ENCODE data around the gene HOXA13. TPM values are rescaled to one million over a fixed set of nuclear protein-coding genes. Genes with fewer than 3 reads are reported as not detected.

HOXA13 gene
- total and polyA plus RNA-seq, 2 donors (not counting 1 experiment from before 2014, with no cell fraction given), result not detected

GRCh38 chr7:27194002-27194352 lies 5.9 kb downstream of the HOXA13 start:
- Histone ChIP-seq H3K4me3 (ENCODE audit: control extremely low read depth in 1 of 5, extremely low read depth in 1 of 5, insufficient read depth in 1 of 5, low read depth in 2 of 5, low read length in 4 of 5) (no peak overlapping the region), H3K4me2 (replicated peaks; ENCODE audit: low read depth, low read length, poor library complexity, severe bottlenecking) (no peak overlapping the region), H3K9ac (ENCODE audit: low read length) (no peak overlapping the region), H3K79me2 (ENCODE audit: control insufficient read depth, insufficient read depth, low read length) (no peaks in the 10 kb centered on the region), H3K27me3 (replicated peaks in 1 of 4; ENCODE audit: control extremely low read depth in 1 of 4, control insufficient read depth in 3 of 4, insufficient read depth in 4 of 4, low read length in 3 of 4) (peaks cover 3 to 91% (median 82%) of the 10 kb centered on the region in 4 experiments), H3K36me3 (replicated peaks in 1 of 2; ENCODE audit: control extremely low read depth in 1 of 2, control insufficient read depth in 1 of 2, extremely low read depth in 1 of 2, insufficient read depth in 2 of 2, low read length in 1 of 2) (no peaks in the 10 kb centered on the region), H3K4me1 (ENCODE audit: control insufficient read depth in 2 of 2, insufficient read depth in 2 of 2, low read length in 2 of 2) (peaks cover 33 to 63% of the 10 kb centered on the region in 2 donors), H3K27ac (ENCODE audit: low read length in 2 of 2) (no peak overlapping the region), H3K9me3 (ENCODE audit: control extremely low read depth in 1 of 3, control insufficient read depth in 2 of 3, insufficient read depth in 1 of 3, low read length in 2 of 3) (peaks cover 0 to 54% (median 2%) of the 10 kb centered on the region in 3 donors), H2AFZ (ENCODE audit: insufficient read depth, low read depth, low read length, poor library complexity, severe bottlenecking) (no peak overlapping the region), H4K20me1 (ENCODE audit: control insufficient read depth, insufficient read depth, low read length, poor library complexity, severe bottlenecking) (no peaks in the 10 kb centered on the region)
- ATAC-seq (ENCODE audit: low read depth) (no peak), DNase-seq (no peak)
- Mint-ChIP-seq H3K4me1 (peaks cover 29% of the 10 kb centered on the region), H3K4me3 (peak overlapping the region; percentile 37), H3K9me3 (ENCODE audit: insufficient read depth) (no peaks in the 10 kb centered on the region), H3K27ac (peak overlapping the region; percentile 26), H3K27me3 (peaks cover 87% of the 10 kb centered on the region)
- intact Hi-C loops (cut with micrococcal nuclease), result loop anchor here (10.0 kb wide), 1 partner anchor 411 kb away; no protein-coding TSS in a partner anchor
- CTCF ChIA-PET, result interaction anchor here (1.4 to 2.6 kb wide), 3 partner anchors 14 to 727 kb away, joined by 3 to 28 read pairs (median 15); no protein-coding TSS in a partner anchor
- TF ChIP-seq, protein P1, sequence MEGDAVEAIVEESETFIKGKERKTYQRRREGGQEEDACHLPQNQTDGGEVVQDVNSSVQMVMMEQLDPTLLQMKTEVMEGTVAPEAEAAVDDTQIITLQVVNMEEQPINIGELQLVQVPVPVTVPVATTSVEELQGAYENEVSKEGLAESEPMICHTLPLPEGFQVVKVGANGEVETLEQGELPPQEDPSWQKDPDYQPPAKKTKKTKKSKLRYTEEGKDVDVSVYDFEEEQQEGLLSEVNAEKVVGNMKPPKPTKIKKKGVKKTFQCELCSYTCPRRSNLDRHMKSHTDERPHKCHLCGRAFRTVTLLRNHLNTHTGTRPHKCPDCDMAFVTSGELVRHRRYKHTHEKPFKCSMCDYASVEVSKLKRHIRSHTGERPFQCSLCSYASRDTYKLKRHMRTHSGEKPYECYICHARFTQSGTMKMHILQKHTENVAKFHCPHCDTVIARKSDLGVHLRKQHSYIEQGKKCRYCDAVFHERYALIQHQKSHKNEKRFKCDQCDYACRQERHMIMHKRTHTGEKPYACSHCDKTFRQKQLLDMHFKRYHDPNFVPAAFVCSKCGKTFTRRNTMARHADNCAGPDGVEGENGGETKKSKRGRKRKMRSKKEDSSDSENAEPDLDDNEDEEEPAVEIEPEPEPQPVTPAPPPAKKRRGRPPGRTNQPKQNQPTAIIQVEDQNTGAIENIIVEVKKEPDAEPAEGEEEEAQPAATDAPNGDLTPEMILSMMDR (IDR thresholded peaks at IDR 0.05), result no peak
- peak; percentile 21 for TF ChIP-seq EZH2 (IDR thresholded peaks at IDR 0.05; ENCODE audit: borderline replicate concordance, insufficient read depth, low read depth, low read length, poor library complexity, severe bottlenecking)
- WGBS (ENCODE audit: insufficient coverage), result no CpG with 5 or more reads among the region's 2 CpGs
- POLR2A ChIA-PET, result no interaction called here

DNA sequence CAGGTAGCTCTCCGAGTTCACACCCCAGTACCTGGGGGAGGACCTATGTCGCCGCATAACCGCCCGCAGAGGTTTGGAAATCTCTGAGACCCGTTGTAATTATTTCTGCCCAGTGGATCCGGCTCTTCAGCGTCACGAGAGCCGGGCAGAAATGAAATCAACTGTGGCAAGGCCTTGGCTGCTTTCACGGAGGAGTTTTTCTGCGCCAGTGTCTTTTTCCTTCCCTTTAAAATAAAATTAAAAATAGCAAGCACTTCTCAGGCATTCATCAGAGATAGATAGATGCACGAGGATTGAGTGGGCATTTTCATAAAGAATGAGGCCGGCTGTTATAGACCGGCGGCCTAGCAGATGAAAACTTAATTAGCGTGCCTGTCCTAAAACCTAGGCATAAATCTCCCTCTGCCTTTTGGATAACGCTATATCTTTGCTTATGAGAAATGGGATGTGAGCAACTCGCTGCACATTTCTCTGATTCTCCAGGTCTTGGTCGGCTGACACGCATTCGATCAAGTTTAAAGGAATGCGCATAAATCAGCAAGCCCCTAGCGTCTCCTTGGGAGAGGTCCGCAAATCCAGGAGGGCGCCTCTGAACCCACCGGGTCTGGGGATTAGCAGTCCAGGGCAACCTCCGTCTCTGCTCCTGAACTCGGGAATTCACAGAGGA lies 6.4 kb downstream of the HOXA13 start:
- Mint-ChIP-seq H3K4me1 (peaks cover 30% of the 10 kb centered on the region), H3K4me3 (peak overlapping the region; percentile 37), H3K27me3 (peaks cover 86% of the 10 kb centered on the region), H3K27ac (peak overlapping the region; percentile 26), H3K9me3 (ENCODE audit: insufficient read depth) (no peaks in the 10 kb centered on the region)
- POLR2A ChIA-PET, result no interaction called here
- CTCF ChIA-PET, result interaction anchor here (0.6 to 1.4 kb wide), 4 partner anchors 32 to 727 kb away, joined by 3 to 5 read pairs (median 3); no protein-coding TSS in a partner anchor
- Histone ChIP-seq H3K4me2 (replicated peaks; ENCODE audit: low read depth, low read length, poor library complexity, severe bottlenecking) (peak overlapping the region; percentile 75), H4K20me1 (ENCODE audit: control insufficient read depth, insufficient read depth, low read length, poor library complexity, severe bottlenecking) (no peaks in the 10 kb centered on the region), H3K4me3 (ENCODE audit: control extremely low read depth in 1 of 5, extremely low read depth in 1 of 5, insufficient read depth in 1 of 5, low read depth in 2 of 5, low read length in 4 of 5) (peak overlapping the region in 3 of 5 experiments; percentile 15 to 45 (median 36)), H3K27ac (ENCODE audit: low read length in 2 of 2) (no peak overlapping the region), H2AFZ (ENCODE audit: insufficient read depth, low read depth, low read length, poor library complexity, severe bottlenecking) (peak overlapping the region; percentile 23), H3K4me1 (ENCODE audit: control insufficient read depth in 2 of 2, insufficient read depth in 2 of 2, low read length in 2 of 2) (peaks cover 33 to 63% of the 10 kb centered on the region in 2 donors), H3K9me3 (ENCODE audit: control extremely low read depth in 1 of 3, control insufficient read depth in 2 of 3, insufficient read depth in 1 of 3, low read length in 2 of 3) (peaks cover under 1 to 54% (median 2%) of the 10 kb centered on the region in 3 donors), H3K36me3 (replicated peaks in 1 of 2; ENCODE audit: control extremely low read depth in 1 of 2, control insufficient read depth in 1 of 2, extremely low read depth in 1 of 2, insufficient read depth in 2 of 2, low read length in 1 of 2) (no peaks in the 10 kb centered on the region), H3K79me2 (ENCODE audit: control insufficient read depth, insufficient read depth, low read length) (no peaks in the 10 kb centered on the region), H3K27me3 (replicated peaks in 1 of 4; ENCODE audit: control extremely low read depth in 1 of 4, control insufficient read depth in 3 of 4, insufficient read depth in 4 of 4, low read length in 3 of 4) (peaks cover 3 to 91% (median 80%) of the 10 kb centered on the region in 4 experiments), H3K9ac (ENCODE audit: low read length) (peak overlapping the region; percentile 36)
- WGBS (ENCODE audit: insufficient coverage), result 14% methylated on average over 21 of the region's 29 CpGs
- peak; percentile 35 for DNase-seq
- TF ChIP-seq EZH2 (IDR thresholded peaks at IDR 0.05; ENCODE audit: borderline replicate concordance, insufficient read depth, low read depth, low read length, poor library complexity, severe bottlenecking), result peak; percentile 27
- TF ChIP-seq, protein P1 (IDR thresholded peaks at IDR 0.05), result no peak
- intact Hi-C loops (cut with micrococcal nuclease), result loop anchor here (10.0 kb wide), 1 partner anchor 411 kb away; no protein-coding TSS in a partner anchor
- no peak for ATAC-seq (ENCODE audit: low read depth)
